Measurements from ENCODE around the gene SPTSSA. TPM values are rescaled to one million over a fixed set of nuclear protein-coding genes. Genes with fewer than 3 reads are reported as not detected.
"Not testable (repeated sequence)": the region's sequence is repeated elsewhere in the genome, so short reads cannot be mapped to it uniquely, and the experiment has no call there.

Gene SPTSSA, protein sequence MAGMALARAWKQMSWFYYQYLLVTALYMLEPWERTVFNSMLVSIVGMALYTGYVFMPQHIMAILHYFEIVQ
- total RNA-seq = 15.3 and 16.5 TPM in 2 replicates

DNA sequence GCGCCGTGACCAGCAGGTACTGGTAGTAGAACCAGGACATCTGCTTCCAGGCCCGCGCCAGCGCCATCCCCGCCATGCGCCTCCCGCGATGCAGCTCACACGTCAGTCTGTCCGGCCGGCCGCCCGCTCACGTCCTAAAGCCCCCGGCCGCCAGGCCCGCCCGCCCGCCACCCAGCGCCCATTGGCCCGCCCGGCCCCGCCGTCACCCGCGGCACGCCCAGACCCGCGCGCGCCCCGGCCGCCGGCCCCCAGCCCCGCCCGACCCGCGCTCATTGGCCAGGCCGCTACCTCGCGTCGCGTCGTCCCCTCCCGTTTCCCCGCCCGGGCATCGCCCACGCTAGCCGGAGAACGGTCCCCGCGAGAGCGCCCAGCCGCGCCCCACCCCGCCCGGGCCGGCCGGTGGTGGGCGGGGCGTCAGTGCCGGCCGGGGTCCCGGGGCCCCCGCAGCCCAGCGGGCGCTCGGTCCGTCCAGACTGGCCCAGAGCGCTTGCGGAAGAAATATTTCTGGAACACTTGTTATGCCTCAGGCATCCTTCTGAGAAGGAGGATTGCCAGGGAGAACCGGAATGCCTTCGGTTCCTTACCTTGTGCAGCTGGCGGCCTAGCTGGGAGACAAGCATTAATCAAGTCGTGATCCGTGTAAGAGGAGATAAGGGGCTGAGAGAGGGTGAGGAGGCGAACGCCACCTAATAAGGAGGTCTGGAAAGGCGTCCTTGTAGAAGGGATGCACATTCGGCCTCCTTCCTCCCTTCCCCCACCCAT is at the start of gene SPTSSA:
SPTSSA (minus strand) TSS at position 109 of the 762 bp plus-strand sequence; CDS start at position 76, 33 bp downstream.
- DNase-seq (ENCODE audit: low read depth in 2 of 2) = peak; percentile 92 to 95

DNA sequence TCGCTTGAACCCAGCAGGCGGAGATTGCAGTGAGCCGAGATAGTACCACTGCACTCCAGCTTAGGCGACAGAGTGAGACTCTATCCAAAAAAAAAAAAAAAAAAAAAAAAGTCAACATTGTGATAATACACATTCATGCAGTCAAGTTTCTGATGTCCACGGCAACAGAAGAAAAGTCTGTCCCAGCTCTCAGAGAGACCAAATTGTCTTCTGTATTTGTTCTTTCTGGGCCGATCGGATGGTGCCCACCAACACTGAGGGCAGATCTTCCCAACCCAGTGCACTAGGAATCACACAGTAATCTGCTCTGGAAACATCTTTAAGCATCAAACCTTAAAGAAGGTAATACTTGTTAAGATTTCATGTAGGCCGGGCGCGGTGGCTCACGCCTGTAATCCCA is 45.8 kb upstream of the SPTSSA start:
- no peak for DNase-seq (ENCODE audit: low read depth in 2 of 2)

DNA sequence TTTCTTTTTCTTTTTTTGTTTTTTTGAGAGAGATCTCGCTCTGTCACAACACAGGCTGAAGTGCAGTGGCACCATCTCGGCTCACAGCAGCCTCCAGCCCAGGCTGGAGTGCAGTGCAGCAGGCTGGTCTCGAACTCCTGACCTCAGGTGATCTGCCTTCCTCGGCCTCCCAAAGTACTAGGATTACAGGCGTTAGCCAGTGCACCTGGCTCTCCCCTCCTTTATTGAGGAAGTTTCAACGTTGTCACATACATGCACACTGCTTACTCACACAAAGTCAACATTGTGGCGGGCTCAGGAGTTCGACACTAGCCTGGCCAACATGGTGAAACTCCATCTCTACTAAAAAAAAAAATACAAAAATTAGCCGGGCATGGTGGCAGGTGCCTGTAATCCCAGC is 45.4 kb upstream of the SPTSSA start:
- DNase-seq (ENCODE audit: low read depth in 2 of 2) = no peak

DNA sequence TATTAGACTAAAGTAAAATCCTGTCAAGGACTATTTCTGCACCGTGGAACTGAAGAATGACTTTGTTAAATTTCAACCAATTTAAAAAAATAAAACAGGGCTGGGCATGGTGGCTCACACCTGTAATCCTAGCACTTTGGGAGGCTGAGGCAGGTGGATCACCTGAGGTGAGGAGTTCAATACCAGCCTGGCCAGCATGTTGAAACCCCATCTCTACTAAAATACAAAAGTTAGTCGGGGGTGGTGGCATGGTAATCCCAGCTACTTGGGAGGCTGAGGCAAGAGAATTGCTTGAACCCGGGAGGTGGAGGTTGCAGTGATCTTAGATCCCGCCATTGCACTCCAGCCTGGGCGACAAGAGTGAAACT is 43.1 kb upstream of the SPTSSA start:
- not testable (repeated sequence) for DNase-seq (ENCODE audit: low read depth in 2 of 2)

DNA sequence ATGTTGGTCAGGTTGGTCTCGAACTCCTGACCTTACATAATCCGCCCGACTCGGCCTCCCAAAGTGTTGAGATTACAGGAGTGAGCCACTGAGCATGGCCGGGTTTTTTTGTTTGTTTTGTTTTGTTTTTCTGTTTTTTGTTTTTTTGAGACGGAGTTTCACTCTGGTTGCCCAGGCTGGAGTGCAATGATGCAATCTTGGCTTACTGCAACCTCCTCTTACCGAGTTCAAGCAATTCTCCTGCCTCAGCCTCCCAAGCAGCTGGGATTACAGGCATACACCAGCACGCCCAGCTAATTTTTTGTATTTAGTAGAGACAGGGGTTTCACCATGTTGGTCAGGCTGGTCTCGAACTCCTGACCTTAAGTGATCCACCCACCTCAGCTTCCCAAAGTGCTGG is 42.0 kb upstream of the SPTSSA start:
- DNase-seq (ENCODE audit: low read depth in 2 of 2) = not testable (repeated sequence)

DNA sequence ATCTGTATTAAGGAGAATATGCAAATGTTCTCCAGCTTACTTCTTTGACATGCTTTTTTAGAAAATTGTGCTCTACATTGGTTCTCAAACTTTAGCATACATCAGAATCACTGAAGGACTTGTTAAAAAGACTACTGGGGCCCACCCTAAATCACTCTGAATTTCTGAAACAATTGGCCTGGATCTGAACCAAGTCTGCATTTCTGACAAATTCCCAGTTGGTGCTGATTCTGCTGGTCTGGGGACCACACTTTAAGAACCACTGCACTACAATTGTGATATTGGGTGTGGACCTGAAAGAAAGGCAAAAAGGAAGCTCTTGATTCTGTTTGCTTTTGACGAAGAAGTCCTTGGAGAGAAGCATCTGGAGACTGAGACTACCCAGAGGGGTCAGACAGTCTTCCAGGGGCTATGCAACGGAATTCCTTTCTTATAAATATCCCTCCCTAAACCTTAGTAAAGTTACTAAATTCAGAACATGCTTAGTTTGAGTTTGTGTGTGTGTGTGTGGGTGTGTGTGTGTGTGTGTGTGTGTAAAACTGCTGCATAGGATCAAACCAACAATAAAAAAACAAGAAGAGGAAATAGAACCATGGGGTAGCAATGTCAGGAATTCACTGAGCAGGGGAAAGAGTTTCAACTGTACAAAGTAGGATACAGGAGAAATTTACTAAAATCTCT is 40.6 kb upstream of the SPTSSA start:
- DNase-seq (ENCODE audit: low read depth in 2 of 2) = peak; percentile 47 to 75

DNA sequence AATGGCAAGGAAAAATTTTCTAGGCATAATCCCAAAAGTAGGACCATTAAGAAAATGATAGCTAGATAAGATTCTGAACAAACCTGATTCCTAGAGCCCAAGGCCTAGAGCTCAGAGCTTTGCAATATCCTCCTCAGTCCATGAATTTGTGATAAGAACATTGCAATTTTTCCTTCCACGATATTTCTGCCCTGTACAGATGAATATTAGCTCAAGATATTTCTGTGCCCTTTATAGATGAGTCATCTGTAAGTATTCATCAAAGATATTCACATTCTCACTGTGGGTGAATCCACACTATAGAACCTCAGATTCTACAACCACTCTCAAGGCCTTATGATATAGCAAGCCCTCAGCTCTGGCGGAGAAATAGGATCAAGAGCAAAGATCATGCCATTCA is 40.0 kb upstream of the SPTSSA start:
- peak in 1 of 2 donors; percentile 4 for DNase-seq (ENCODE audit: low read depth in 2 of 2)

DNA sequence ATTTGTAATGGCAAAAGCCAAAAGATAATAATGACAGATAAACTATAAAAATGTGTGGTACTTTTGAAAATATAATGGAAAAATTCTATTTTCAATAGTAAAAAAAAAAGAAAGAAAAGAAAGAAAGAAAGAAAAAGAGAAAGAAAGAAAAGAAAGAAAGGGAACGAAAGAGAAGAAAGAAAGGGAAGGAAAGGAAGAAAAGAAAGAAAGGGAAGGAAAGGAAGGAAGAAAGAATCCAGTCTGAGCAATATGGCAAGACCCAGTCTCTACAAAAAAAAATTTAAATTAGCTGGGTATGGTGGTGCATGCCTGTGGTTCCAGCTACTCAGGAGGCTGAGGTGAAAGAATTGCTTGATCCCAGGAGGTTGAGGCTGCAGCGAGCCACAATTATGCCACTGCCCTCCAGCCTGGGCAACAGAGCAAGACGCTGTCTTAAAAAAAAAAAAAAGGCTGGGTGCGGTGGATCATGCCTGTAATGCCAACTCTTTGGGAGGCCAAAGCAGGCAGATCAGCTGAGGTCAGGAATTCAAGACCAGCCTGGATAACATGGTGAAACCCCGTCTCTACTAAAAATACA is 39.1 kb upstream of the SPTSSA start:
- no peak for DNase-seq (ENCODE audit: low read depth in 2 of 2)

DNA sequence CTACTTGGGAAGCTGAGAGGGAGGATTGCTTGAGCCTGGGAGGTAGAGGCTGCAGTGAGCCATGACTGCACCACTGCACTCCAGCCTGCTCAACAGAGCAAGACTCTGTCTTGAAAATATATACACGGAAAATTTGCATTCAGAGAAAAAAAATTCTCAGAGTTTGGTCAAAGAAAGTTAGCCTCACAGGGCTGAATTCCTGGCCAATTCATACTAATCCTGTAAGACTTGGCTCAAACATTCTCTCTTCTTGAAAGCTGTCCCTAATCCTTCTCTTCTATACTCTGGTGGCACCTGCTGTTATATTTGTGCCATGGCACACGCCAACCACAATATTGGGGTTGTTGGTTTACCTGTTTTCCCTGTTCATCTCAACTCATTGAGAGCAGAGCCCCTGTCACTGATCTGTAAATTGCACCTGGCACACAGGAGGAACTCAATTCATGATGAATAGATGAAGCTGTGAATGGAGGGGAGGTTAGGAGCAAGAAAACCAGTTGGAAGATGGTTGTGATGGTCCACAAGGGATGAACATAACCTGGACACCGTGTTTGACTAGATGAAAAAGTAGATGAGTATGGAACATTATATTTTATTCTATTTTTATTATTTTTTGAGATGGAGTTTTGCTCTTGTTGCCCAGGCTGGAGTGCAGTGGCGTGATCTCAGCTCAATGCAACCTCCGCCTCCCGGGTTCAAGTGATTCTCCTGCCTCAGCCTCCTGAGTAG is 36.8 kb upstream of the SPTSSA start:
- DNase-seq (ENCODE audit: low read depth in 2 of 2) = peak; percentile 12 to 33

DNA sequence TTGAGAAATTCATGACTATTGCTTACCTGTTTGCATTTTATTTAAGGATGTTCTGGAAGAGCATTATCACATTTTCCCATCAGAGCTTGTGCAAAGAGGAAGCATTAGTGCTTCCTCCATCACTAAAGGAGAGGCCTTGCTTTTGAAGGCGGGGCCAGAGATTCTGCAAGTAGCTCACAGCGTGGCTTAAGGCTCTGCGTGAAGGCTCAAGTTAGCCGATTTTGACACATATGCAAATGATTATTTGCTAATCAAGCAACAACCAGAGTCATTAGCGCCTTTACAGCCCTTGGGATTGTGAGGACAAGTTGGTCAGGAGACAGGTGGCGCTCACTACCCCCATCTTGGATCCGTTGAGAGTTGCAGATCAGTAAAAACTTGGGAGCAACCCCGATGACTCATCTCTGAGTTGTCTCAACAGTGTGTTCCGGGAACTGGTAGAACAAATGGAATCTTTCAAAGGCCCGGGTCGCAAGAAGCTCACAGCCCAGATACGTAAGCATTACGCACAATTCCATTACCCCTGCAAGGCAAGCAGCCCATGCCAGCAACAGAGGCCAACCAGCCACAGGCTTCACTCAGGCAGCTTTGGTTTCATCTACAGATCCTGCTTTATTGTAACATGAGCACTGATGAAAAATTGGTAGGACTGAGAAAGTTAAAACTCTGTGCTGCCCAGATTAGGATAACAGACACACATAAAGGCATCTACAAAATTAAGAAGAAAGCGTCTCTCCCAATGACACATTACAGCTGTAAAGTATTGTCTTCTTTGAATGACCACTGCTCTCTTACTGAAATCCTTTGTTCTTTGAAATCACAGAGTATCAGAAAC is 34.9 kb upstream of the SPTSSA start:
- peak; percentile 55 to 97 for DNase-seq (ENCODE audit: low read depth in 2 of 2)

DNA sequence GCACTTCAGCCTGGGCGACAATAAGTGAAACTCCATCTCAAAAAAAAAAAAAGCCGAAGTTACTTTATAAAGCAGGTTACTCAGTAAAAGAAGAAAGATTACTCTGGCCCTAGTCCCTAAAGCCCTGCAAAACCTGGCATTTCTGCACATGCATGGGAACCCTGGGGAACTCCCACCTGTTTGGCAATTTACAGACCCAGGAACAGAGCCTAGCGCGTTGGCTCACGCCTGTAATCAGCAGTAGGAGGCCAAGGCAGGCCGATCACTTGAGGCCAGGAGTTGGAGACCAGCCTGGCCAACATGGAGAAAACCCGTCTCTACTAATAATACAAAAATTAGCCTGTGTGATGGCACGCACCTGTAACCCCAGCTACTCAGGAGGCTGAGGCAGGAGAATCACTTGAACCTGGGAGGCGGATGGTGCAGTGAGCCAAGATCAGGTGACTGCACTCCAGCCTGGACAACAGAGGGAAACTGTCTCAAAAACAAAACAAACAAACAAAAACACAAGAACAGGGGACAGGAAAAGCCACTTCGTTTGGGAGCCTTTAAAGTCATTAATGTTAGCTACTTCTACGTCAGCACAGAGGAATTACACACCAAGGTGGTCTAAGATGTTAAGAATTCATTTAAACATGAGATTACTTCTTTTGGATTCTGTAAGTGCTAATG is 34.1 kb upstream of the SPTSSA start:
- DNase-seq (ENCODE audit: low read depth in 2 of 2) = no peak

DNA sequence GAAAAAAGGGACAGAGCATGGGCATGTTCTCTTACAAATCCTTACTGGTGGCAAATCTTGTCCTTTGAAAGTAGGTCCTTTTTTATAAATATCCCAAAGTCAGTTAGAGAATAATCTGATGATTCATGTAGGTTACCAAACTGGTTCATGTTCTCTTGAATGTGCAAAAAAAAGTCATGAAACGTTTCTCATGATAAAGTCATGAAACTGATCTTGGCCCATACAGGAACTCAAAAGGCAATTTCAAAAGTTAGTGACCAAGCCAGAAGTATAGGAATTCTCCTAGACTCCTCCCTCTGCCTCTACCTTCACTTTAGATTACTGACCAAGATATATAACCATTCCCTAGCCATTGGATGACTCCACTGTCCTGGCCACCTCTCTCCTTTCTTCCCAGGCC is 27.3 kb upstream of the SPTSSA start:
- no peak for DNase-seq (ENCODE audit: low read depth in 2 of 2)

DNA sequence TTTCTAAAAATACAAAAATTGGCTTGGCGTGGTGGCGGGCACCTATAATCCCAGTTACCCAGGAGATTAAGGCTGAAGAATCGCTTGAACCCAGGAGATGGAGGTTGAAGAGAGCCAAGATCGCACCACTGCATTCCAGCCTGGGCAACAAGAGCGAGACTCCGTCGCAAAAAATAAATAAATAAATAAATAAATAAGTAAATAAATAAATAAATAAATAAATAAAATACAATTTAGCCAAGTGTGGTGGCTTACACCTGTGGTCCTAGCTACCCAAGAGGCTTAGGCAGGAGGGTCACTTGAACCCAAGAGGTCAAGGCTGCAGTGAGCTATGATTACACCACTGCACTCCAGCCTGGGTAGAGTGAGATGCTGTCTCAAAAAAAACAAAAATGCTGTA is 26.5 kb upstream of the SPTSSA start:
- no peak for DNase-seq (ENCODE audit: low read depth in 2 of 2)

DNA sequence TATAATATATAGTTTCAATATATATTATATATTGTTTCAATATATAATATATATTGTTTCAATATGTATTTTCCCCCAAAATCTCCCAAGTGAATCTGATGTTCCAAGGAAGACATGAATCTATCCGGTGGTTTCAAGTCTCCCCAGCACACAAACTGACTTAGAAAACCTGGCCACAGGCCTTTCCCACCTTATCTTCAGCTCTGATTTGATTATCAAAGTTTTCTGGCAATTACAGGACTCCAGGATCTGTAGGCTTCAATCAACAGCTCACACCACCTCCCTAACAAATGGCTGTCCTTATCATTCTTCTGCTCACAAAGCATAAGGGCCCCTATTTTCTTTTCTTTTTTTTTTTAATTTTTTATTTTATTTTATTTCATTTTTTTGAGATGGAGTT is 22.7 kb upstream of the SPTSSA start:
- DNase-seq (ENCODE audit: low read depth in 2 of 2) = no peak

DNA sequence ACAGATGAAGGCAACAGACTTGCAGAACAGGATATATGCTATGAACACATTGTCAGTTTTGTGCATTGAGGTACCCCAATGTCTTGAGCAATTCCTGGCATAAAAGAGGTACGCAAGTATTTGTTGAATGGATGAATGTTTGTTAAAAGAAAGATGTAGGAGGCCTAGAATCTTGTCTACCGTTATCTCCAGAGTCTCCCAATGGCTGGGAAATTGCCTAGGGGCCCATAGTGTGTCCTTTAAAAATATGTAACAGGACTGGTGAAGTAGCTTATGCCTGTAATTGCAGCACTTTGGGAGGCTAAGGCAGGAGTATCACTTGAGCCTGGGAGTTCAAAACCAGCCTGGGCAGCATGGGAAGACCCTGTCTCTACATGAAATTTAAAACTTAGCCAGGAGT is 20.4 kb upstream of the SPTSSA start:
- no peak for DNase-seq (ENCODE audit: low read depth in 2 of 2)

DNA sequence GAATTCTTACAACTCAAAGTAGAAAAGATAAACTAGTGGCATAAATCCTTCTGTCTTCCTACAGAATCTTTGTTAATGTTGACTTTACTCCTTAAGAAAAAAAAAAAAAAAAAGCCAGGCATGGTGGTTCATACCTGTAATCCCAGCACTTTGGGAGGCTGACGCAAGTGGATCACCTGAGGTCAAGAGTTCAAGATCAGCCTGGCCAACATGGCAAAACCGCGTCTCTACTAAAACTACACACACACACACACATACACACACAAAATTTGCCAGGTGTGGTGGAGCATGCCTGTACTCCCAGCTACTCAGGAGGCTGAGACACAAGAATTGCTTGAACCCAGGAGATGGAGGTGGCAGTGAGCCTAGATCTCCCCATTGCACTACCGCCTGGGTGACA is 17.7 kb upstream of the SPTSSA start:
- DNase-seq (ENCODE audit: low read depth in 2 of 2) = no peak

DNA sequence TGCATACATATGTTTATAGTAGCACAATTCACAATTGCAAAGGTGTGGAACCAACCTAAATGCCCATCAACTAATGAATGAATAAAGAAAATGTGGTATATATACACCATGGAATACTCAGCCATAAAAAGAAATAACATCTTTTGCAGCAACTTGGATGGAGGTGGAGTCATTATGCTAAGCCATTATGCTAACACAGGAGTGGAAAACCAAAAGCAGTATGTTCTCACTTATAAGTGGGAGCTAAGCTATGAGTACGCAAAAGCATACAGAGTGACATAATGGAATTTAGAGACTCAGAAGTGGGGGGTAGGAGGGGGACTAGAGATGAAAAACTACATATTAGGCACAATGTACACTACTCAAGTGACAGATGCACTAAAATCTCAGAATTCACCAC is 16.2 kb upstream of the SPTSSA start:
- no peak for DNase-seq (ENCODE audit: low read depth in 2 of 2)

DNA sequence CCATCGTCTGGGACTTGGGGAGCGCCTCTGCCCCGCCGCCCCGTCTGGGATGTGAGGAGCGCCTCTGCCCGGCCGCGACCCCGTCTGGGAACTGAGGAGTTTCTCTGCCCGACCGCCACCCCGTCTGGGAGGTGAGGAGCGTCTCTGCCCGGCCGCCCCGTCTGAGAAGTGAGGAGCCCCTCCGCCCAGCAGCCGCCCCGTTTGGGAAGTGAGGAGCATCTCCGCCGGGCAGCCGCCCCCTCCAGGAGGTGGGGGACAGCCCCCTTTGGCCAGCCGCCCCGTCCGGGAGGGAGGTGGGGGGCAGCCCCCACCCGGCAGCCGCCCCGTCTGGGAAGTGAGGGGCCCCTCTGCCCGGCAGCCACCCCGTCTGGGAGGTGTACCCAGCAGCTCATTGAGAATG is 14.0 kb upstream of the SPTSSA start:
- DNase-seq (ENCODE audit: low read depth in 2 of 2) = not testable (repeated sequence)

DNA sequence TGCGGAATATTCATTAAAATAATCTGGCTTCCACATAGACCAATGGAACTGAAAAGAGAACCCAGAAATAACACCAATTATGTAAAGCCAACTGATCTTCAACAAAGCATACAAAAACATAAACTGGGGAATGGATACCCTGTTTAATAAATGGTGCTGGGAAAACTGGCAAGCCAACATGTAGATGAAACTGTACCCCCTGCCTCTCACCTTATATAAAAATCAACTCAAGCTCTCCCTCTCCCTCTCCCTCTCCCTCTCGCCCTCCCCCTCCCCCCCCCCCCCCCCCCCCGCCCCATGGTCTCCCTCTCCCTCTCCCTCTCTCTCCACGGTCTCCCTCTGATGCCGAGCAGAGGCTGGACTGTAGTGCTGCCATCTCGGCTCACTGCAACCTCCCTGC is 13.1 kb upstream of the SPTSSA start:
- no peak for DNase-seq (ENCODE audit: low read depth in 2 of 2)

DNA sequence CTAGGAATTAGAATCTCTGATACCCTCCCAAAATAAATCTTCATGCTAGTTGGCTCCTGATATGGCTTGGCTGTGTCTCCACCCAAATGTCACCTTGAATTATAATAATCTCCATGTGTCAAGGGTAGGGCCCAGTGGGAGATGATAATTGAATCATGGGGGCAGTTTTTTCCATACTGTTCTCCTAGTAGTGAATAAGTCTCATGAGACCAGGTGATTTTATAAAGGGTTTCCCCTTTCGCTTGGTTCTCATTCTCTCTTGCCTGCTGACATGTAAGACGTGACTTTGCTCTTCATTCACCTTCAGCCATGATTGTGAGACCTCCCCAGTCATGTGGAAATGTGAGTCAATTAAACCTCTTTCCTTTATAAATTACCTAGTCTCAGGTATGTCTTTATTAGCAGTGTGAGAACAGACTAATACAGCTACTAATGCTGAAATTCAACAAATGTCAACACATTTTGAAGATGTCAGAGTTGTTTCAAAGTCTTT is 12.2 kb upstream of the SPTSSA start:
- DNase-seq (ENCODE audit: low read depth in 2 of 2) = no peak
